VCaP (cell line): ENCODE results near the gene NUDT3.

Source experiments
- H3K27ac ChIP-seq: fragments of 450-650 bp; 2 replicates; pipeline ENCODE4 v1.5.1; 2017
- CTCF ChIP-seq: fragments of 450-650 bp; conservative IDR thresholded peaks from 2 replicates; pipeline ENCODE4 v1.5.1; 2017; ENCODE audit warnings: mild to moderate bottlenecking, moderate library complexity

The NUDT3 gene

GRCh38 chr6:34231566-34232336 lies 160.7 kb downstream of the NUDT3 start:
- no peak for TF ChIP-seq CTCF
- H3K27ac ChIP-seq: no peak overlapping the region

GRCh38 chr6:34230653-34231371 lies 161.7 kb downstream of the NUDT3 start:
- no peak for TF ChIP-seq CTCF
- no peak overlapping the region for H3K27ac ChIP-seq

GRCh38 chr6:34229877-34230276 lies 162.6 kb downstream of the NUDT3 start:
- TF ChIP-seq CTCF: no peak
- H3K27ac ChIP-seq: no peak overlapping the region
